ENCODE data around the gene SUN2. TPM values are rescaled to one million over a fixed set of nuclear protein-coding genes. Genes with fewer than 3 reads are reported as not detected.

Gene SUN2
- total RNA-seq, 1 experiment from 2014 or later = 169 TPM

- BruUV-seq (replicated peaks) = no TSS peak
- Histone ChIP-seq H3K4me1 (replicated peaks; ENCODE audit: insufficient read depth) (peaks cover under 1% of the 10 kb centered on the region; the same call in 1 of the 2 replicates), H3K79me2 (ENCODE audit: low read depth) (no peaks in the 10 kb centered on the region), H3K4me2 (no peak overlapping the region), H3K9me3 (ENCODE audit: insufficient read depth, low read depth) (no peaks in the 10 kb centered on the region), H4K20me1 (ENCODE audit: insufficient read depth) (peaks cover 3% of the 10 kb centered on the region; the same call in 1 of the 2 replicates), H3K36me3 (ENCODE audit: low read depth) (peaks cover 37% of the 10 kb centered on the region), H3K4me3 (no peak overlapping the region), H2AFZ (no peak overlapping the region), H3K9me2 (ENCODE audit: insufficient read depth) (no peaks in the 10 kb centered on the region), H3K27me3 (ENCODE audit: insufficient read depth, low read depth) (no peaks in the 10 kb centered on the region), H3F3A (ENCODE audit: insufficient read depth, low read depth) (peaks cover 33% of the 10 kb centered on the region; the same call in 1 of the 2 replicates), H3K27ac (no peak overlapping the region)
- intact Hi-C loops (cut with micrococcal nuclease; ENCODE audit: unreplicated experiment) = no loop called here
- DNase-seq = no peak
- TF ChIP-seq CTCF (conservative IDR thresholded peaks at IDR 0.05) (no peak), EZH2 (IDR thresholded peaks at IDR 0.05; ENCODE audit: low read depth) (no peak)
- ChIA-PET POLR2A (ENCODE audit: unreplicated experiment) (interaction anchor here (0.6 kb wide), 2 partner anchors 17 to 239 kb away, joined by 4 read pairs; no protein-coding TSS in a partner anchor), CTCF (interaction anchor here (0.6 kb wide), 1 partner anchor 787 kb away, joined by 10 read pairs; no protein-coding TSS in a partner anchor)
These were observed 16.3 kb downstream of the SUN2 start for GRCh38 chr22:38739300-38740055.

- no peak overlapping the region for H3K27ac ChIP-seq
- H3K27me3 ChIP-seq (ENCODE audit: insufficient read depth, low read depth) = no peaks in the 10 kb centered on the region
- BruUV-seq (replicated peaks) = no TSS peak
- intact Hi-C loops (cut with micrococcal nuclease; ENCODE audit: unreplicated experiment) = no loop called here
- CTCF ChIA-PET = interaction anchor here (0.6 kb wide), 1 partner anchor 788 kb away, joined by 10 read pairs; no protein-coding TSS in a partner anchor
- peaks cover 9% of the 10 kb centered on the region for H4K20me1 ChIP-seq (ENCODE audit: insufficient read depth)
- no peak overlapping the region for H2AFZ ChIP-seq
- no peaks in the 10 kb centered on the region for H3K9me2 ChIP-seq (ENCODE audit: insufficient read depth)
- peaks cover 37% of the 10 kb centered on the region; the same call in 1 of the 2 replicates for H3F3A ChIP-seq (ENCODE audit: insufficient read depth, low read depth)
- no peak for DNase-seq
- no peak overlapping the region for H3K4me3 ChIP-seq
- peaks cover 41% of the 10 kb centered on the region for H3K36me3 ChIP-seq (ENCODE audit: low read depth)
- POLR2A ChIA-PET (ENCODE audit: unreplicated experiment) = no interaction called here
- no peak overlapping the region for H3K4me2 ChIP-seq
- H3K9me3 ChIP-seq (ENCODE audit: insufficient read depth, low read depth) = no peaks in the 10 kb centered on the region
- no peaks in the 10 kb centered on the region for H3K79me2 ChIP-seq (ENCODE audit: low read depth)
- TF ChIP-seq EZH2 (IDR thresholded peaks at IDR 0.05; ENCODE audit: low read depth) (no peak), CTCF (conservative IDR thresholded peaks at IDR 0.05) (no peak)
- peaks cover 7% of the 10 kb centered on the region; the same call in 1 of the 2 replicates for H3K4me1 ChIP-seq (replicated peaks; ENCODE audit: insufficient read depth)
These were observed 17.2 kb downstream of the SUN2 start for GRCh38 chr22:38738475-38739070.

GRCh38 chr22:38737302-38738060 is 18.3 kb downstream of the SUN2 start:
- no peaks in the 10 kb centered on the region for H3K79me2 ChIP-seq (ENCODE audit: low read depth)
- peaks cover 7% of the 10 kb centered on the region; the same call in 1 of the 2 replicates for H3K4me1 ChIP-seq (replicated peaks; ENCODE audit: insufficient read depth)
- no peak overlapping the region for H3K27ac ChIP-seq
- POLR2A ChIA-PET (ENCODE audit: unreplicated experiment) = interaction anchor here (0.7 kb wide), 1 partner anchor 24 kb away, joined by 4 read pairs; no protein-coding TSS in a partner anchor
- peaks cover 39% of the 10 kb centered on the region for H3F3A ChIP-seq (ENCODE audit: insufficient read depth, low read depth)
- H3K4me2 ChIP-seq = no peak overlapping the region
- no peak overlapping the region for H3K4me3 ChIP-seq
- DNase-seq = no peak
- CTCF ChIA-PET = interaction anchor here (0.6 kb wide), 1 partner anchor 357 kb away, joined by 3 read pairs; no protein-coding TSS in a partner anchor
- H4K20me1 ChIP-seq (ENCODE audit: insufficient read depth) = peaks cover 18% of the 10 kb centered on the region
- H3K27me3 ChIP-seq (ENCODE audit: insufficient read depth, low read depth) = no peaks in the 10 kb centered on the region
- no peaks in the 10 kb centered on the region for H3K9me2 ChIP-seq (ENCODE audit: insufficient read depth)
- intact Hi-C loops (cut with micrococcal nuclease; ENCODE audit: unreplicated experiment) = no loop called here
- H2AFZ ChIP-seq = no peak overlapping the region
- BruUV-seq (replicated peaks) = no TSS peak
- peaks cover 43% of the 10 kb centered on the region for H3K36me3 ChIP-seq (ENCODE audit: low read depth)
- TF ChIP-seq EZH2 (IDR thresholded peaks at IDR 0.05; ENCODE audit: low read depth) = no peak
- TF ChIP-seq CTCF (conservative IDR thresholded peaks at IDR 0.05) = no peak
- no peaks in the 10 kb centered on the region for H3K9me3 ChIP-seq (ENCODE audit: insufficient read depth, low read depth)

Data from PC-9 (cell line).